ENCODE measurements around the gene CSNK2A1.

The CSNK2A1 gene

DNA sequence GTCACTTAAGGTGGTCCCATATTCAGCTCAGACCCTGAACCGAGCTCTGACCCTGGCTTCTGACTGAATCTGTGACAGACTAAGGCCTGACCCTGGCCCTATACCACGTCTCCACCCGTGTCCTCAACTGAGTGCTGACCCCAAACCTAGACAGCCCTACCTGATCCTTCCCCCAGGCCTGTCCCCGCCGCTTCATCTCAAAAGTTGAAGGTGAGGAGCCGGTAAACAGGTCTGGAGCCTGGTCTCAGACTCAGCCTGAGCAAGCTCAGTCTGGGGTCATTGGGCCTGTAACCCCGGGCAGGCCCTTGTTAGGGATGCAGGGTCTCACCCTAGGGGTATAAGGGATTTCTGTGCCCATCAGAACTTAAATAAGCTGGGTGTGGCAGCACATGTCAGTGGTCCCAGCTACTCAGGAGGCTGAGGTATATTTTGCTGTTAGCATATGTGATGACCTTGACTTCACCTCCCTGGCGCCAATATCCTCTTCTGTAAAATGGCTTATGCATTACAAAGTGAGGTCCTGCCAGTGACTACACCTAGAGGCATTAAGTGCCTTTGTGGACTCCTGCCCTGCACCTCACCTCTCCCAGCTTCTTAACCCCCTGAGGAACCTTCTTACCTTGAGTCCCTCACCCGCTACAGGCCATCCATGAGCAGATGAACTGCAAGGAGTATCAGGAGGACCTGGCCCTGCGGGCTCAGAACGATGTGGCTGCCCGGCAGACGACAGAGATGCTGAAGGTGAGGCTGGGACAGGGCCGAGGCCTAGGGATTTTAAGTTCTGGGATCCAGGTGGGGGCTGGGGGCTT, 115.5 kb downstream of the CSNK2A1 start:
- DNase-seq: no peak

DNA sequence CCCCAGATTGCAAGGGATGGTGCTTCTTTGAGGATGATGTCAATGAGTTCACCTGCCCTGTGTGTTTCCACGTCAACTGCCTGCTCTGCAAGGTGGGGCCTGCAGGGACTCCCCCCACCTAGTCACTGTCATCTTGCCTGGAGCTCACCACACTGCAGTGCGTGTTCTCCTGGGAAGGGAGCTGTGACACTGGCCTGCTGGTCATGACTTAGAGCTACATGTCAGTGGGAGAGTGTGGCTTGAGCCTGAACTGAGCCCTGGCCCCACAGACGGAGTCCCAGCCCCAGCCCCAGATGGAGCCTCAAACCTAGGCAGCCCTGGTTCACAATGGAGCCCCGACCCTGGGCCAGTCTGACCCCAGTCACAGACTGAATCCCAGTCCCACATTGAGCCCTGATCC, 116.2 kb downstream of the CSNK2A1 start:
- no peak for DNase-seq

DNA sequence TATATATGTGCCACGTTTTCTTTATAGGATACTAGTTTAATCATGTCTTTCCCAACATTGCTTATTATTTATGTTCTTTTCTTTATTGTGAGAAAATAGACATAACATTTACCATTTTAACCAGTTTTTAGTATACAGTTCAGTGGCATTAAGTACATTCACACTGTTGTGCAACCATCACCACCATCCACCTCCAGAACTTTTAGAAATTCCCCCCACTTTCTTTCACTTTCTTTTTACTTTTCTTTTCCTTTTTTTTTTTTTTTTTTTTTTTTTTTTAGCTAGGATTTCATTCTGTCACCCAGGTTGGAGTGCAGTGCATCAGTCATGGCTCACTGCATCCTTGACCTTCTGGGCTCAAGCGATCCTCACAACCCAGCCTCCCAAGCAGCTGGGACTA, 117.0 kb downstream of the CSNK2A1 start:
- DNase-seq: no peak
